LNCaP clone FGC (cell line): ENCODE results near the gene KIAA0825.

Source experiments
- DNase-seq: peaks from one replicate; pipeline ENCODE4 v3.0.0-alpha.2; 2011; ENCODE audit warnings: low read depth
- H3K4me3 ChIP-seq: 2 replicates; pipeline ENCODE4 v1.5.1; 2011; ENCODE audit warnings: mild to moderate bottlenecking, low read depth, low read length, control low read depth
- TF ChIP-seq, protein P1 (sequence below): IDR thresholded peaks from 2 replicates; pipeline ENCODE4 v1.5.1; 2012; ENCODE audit warnings: mild to moderate bottlenecking; ENCODE audit not compliant: control insufficient read depth, insufficient read depth; ENCODE audit errors: extremely low read depth

Gene KIAA0825

DNA sequence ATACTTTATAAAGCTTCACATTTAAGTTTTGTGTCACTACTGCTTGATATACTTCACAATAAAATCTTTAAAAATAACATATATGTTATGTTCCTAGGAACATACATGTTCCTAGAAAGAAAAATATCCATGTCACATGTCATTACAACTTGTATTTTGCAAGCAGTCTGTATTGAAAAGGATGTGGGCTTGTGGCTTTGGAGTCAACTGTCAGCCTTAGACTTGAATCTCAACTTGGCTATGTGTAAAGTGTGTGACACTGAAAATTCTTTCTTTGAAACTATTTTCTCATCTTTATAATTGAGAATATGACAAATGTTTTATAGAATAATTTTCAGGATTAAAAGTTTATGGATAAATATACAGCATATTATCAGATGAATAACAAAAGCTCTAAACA, 273.1 kb downstream of the KIAA0825 start:
- DNase-seq, result no peak
- no peak overlapping the region for H3K4me3 ChIP-seq
- TF ChIP-seq, protein P1, sequence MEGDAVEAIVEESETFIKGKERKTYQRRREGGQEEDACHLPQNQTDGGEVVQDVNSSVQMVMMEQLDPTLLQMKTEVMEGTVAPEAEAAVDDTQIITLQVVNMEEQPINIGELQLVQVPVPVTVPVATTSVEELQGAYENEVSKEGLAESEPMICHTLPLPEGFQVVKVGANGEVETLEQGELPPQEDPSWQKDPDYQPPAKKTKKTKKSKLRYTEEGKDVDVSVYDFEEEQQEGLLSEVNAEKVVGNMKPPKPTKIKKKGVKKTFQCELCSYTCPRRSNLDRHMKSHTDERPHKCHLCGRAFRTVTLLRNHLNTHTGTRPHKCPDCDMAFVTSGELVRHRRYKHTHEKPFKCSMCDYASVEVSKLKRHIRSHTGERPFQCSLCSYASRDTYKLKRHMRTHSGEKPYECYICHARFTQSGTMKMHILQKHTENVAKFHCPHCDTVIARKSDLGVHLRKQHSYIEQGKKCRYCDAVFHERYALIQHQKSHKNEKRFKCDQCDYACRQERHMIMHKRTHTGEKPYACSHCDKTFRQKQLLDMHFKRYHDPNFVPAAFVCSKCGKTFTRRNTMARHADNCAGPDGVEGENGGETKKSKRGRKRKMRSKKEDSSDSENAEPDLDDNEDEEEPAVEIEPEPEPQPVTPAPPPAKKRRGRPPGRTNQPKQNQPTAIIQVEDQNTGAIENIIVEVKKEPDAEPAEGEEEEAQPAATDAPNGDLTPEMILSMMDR, result no peak

- no peak overlapping the region for H3K4me3 ChIP-seq
- TF ChIP-seq, protein P1, result no peak
Observed at GRCh38 chr5:94337617-94338016, 280.8 kb downstream of the KIAA0825 start.

DNA sequence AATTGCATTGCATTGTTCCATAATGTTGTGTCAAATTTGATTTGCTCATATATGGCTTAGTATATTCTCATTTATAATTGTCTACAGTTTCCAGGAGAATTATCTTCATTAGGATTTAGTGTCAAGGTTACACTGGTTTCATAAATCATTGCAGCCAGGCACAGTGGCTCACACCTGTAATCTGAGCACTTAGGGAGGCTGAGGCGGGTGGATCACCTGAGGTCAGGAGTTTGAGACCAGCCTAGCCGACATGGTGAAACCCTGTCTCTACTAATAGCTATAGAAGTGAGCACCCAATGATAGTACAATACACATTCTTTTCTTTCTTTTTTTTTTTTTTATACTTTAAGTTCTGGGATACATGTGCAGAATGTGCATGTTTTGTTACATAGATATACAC, 282.5 kb downstream of the KIAA0825 start:
- DNase-seq, result no peak
- H3K4me3 ChIP-seq, result no peak overlapping the region
- TF ChIP-seq, protein P1, result no peak

More at GRCh38 chr5:94337617-94338016, 280.8 kb downstream of the KIAA0825 start:
- no peak for DNase-seq

GRCh38 chr5:94329115-94329514, 289.3 kb downstream of the KIAA0825 start:
- H3K4me3 ChIP-seq, result no peak overlapping the region
- DNase-seq, result no peak
- TF ChIP-seq, protein P1, result no peak

- H3K4me3 ChIP-seq, result no peak overlapping the region
- TF ChIP-seq, protein P1, result no peak
- DNase-seq, result no peak
Observed at GRCh38 chr5:94326586-94326985, 291.8 kb downstream of the KIAA0825 start.

GRCh38 chr5:94316916-94317838, 301.2 kb downstream of the KIAA0825 start:
- TF ChIP-seq, protein P1, result no peak
- DNase-seq, result no peak
- H3K4me3 ChIP-seq, result no peak overlapping the region

DNA sequence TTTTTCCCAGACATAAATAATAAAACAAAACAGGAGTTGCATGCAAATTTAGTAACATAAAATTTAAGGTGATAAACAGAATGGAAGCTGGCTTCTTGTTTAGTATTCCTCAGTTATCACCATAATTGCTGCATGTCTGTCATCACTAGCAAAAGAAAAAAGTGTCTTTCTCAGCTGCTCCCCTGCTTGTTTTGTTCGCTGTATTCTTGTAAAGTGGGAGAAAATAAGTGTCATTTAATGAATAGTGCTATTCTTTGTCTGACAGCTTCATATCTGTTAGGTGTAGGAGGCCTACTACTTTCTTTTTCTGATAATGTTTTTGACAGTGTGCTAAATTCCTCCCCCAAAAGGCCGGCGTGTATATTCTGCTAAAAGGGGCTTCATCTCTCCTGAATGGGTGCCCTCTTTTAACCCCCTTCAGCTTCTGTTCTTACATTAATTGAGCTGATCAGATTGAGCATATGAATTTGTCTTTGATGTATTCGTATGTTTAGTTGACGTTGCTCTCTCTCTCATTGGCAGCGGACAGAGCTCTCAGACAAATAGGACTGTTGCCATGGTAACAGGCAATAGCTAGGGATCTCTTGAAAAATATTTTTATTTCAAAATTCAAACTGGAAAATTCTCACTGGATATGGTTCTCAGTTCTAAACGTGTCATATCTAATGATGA, 303.8 kb downstream of the KIAA0825 start:
- TF ChIP-seq, protein P1, result no peak
- no peak overlapping the region for H3K4me3 ChIP-seq
- DNase-seq, result no peak
